Glutamatergic neuron (in vitro differentiated cells): ENCODE results near the gene CMSS1. TPM values are rescaled to one million over a fixed set of nuclear protein-coding genes. Genes with fewer than 3 reads are reported as not detected.

Experiments used
- DNase-seq: peaks from one replicate; pipeline ENCODE4 v3.0.0; 2022
- H3K27ac Mint-ChIP-seq: one replicate; pipeline ENCODE4 v1.8.0; 2020; ENCODE audit warnings: mild to moderate bottlenecking, mixed read lengths, inconsistent platforms; ENCODE audit not compliant: unreplicated experiment
- H3K27me3 Mint-ChIP-seq: one replicate; pipeline ENCODE4 v1.8.0; 2020; ENCODE audit warnings: mild to moderate bottlenecking, moderate library complexity, mixed read lengths, inconsistent platforms; ENCODE audit not compliant: unreplicated experiment
- H3K36me3 Mint-ChIP-seq: one replicate; pipeline ENCODE4 v1.8.0; 2020; ENCODE audit warnings: mild to moderate bottlenecking, mixed read lengths, inconsistent platforms; ENCODE audit not compliant: unreplicated experiment
- H3K4me1 Mint-ChIP-seq: one replicate; pipeline ENCODE4 v1.8.0; 2020; ENCODE audit warnings: mild to moderate bottlenecking, low read depth, mixed read lengths, inconsistent platforms; ENCODE audit not compliant: unreplicated experiment
- H3K4me3 Mint-ChIP-seq: one replicate; pipeline ENCODE4 v1.8.0; 2020; ENCODE audit warnings: mild to moderate bottlenecking, mixed read lengths, inconsistent platforms; ENCODE audit not compliant: unreplicated experiment
- H3K9me3 Mint-ChIP-seq: one replicate; pipeline ENCODE4 v1.8.0; 2020; ENCODE audit warnings: mild to moderate bottlenecking, moderate library complexity, mixed read lengths, inconsistent platforms; ENCODE audit not compliant: unreplicated experiment
- total RNA-seq: library from RNA; stranded (reverse); fragmentation: NEBNext Ultra II Directional; extraction: Animal tissue kit (Norgen Biotek cat#: 25700); gene quantifications from one replicate; pipeline ENCODE4 v1.2.1, GENCODE V29; 2021; ENCODE audit not compliant: unreplicated experiment
- TF ChIP-seq, protein P1 (sequence below): fragments of 200-600 bp; sonication (generic); IDR thresholded peaks from one replicate; pipeline ENCODE4 v1.5.0; 2021; ENCODE audit not compliant: partially characterized antibody, unreplicated experiment

The CMSS1 gene
- total RNA-seq, 1 donor from 2014 or later, result 37.8 TPM

DNA sequence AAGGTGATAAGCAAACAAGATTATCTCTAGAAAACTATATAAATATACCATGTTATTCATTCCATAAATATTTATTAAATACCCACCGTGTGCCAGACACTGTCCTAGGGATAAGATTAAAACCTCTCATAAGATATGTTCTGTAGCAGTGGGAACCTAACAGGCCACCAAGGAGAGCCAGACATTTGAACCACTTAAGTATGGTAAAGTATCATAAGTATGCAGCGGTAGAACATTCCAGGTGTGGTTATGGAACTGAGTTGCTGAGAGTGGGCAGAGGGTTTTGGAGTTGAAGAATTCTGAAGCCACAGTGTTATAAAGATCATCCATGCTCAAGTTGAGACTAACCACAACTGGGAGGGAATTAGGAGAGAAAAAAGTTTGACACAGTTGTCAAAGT, 282.0 kb downstream of the CMSS1 start:
- Mint-ChIP-seq H3K27ac (no peak overlapping the region), H3K36me3 (no peaks in the 10 kb centered on the region), H3K4me1 (no peaks in the 10 kb centered on the region), H3K4me3 (no peak overlapping the region), H3K9me3 (no peaks in the 10 kb centered on the region), H3K27me3 (no peaks in the 10 kb centered on the region)
- TF ChIP-seq, protein P1, sequence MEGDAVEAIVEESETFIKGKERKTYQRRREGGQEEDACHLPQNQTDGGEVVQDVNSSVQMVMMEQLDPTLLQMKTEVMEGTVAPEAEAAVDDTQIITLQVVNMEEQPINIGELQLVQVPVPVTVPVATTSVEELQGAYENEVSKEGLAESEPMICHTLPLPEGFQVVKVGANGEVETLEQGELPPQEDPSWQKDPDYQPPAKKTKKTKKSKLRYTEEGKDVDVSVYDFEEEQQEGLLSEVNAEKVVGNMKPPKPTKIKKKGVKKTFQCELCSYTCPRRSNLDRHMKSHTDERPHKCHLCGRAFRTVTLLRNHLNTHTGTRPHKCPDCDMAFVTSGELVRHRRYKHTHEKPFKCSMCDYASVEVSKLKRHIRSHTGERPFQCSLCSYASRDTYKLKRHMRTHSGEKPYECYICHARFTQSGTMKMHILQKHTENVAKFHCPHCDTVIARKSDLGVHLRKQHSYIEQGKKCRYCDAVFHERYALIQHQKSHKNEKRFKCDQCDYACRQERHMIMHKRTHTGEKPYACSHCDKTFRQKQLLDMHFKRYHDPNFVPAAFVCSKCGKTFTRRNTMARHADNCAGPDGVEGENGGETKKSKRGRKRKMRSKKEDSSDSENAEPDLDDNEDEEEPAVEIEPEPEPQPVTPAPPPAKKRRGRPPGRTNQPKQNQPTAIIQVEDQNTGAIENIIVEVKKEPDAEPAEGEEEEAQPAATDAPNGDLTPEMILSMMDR, result no peak
- no peak for DNase-seq

DNA sequence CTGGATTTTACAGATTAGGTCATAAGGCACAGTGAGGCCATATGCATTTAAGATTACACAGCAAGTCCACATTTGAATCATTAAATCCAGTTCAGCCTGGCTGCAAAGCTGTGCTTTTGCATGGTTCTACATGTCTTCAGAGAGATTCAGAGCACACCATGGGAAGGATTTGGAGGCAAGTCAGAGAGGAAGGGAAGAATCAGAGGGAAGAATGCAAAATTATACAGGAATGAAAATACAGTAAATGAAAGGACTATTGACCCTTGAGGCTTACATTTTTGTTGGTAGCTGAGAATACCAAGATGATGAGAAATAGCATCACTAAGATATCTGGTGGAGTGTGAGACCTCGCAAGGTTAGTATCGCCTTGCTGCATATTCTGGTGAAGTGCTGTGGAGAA, 282.8 kb downstream of the CMSS1 start:
- Mint-ChIP-seq H3K36me3 (no peaks in the 10 kb centered on the region), H3K9me3 (no peaks in the 10 kb centered on the region), H3K27me3 (no peaks in the 10 kb centered on the region), H3K4me1 (no peaks in the 10 kb centered on the region), H3K27ac (no peak overlapping the region), H3K4me3 (no peak overlapping the region)
- TF ChIP-seq, protein P1, result no peak
- DNase-seq, result no peak

DNA sequence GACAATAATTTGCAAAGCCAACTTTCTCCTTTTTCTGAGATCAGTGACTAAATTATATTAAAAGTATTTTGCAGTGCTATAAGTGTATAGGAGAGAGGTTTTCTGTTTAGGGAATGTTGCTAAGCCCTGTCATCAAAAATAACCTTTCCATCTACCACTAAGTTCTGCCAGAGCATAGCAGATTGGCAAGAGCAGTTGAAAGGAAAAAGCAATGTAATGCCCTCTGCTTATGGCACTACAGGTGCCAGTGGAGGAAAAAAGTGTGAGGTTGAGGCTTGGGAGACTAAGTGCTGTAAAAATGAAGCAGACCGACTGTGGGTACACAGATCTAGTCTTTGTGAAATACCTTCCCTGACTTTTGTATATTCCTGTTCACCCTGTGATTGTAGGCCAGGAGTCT, 285.1 kb downstream of the CMSS1 start:
- Mint-ChIP-seq H3K4me1 (no peaks in the 10 kb centered on the region), H3K4me3 (no peak overlapping the region)

DNA sequence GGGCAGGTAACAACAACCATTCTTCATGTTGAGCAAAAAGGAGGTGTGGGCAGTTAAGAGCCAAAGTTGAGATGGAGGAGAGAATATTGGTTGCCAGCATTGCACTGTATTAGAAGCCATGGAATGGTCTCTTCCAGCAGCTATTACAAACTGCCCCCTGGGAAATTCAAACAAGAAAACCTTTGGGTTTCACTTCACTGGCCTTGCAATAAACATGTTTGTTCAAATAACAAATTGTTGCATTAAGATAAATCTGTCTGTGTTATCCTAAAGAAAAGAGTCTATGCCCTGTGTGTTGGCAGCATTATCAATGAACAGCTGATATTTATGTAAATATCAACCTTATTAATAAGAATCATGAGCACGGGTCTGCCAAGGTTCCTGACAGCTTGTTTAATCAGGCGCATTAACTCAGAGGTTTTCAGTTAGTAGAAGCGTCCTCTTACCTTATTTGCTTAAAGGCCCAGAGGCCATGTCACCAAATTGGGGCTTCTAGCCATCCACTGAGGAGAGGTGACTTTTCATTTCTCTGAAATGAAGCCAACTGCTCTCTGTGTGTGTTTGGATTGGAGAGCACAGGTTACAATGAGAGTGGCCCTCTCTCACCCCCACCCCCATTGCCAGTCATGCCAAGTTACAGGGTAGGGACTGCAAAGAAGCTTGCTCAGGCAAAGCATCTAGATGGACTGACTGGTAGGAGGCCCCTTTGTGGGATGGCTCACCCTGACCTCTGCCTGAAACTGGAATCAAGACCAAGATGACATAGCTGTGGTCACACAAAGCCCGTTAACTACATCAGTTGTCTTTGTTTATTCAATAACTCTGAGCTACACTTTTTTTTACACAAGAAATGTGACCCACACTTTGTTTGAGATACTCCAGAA, 286.1 kb downstream of the CMSS1 start:
- TF ChIP-seq, protein P1, result no peak
- H3K4me1 Mint-ChIP-seq, result no peaks in the 10 kb centered on the region
- no peak for DNase-seq

More for the DNA sequence above, 285.1 kb downstream of the CMSS1 start:
- Mint-ChIP-seq H3K27me3 (no peaks in the 10 kb centered on the region), H3K36me3 (no peaks in the 10 kb centered on the region), H3K9me3 (no peaks in the 10 kb centered on the region), H3K27ac (no peak overlapping the region)
- DNase-seq, result no peak
- TF ChIP-seq, protein P1, result no peak

DNA sequence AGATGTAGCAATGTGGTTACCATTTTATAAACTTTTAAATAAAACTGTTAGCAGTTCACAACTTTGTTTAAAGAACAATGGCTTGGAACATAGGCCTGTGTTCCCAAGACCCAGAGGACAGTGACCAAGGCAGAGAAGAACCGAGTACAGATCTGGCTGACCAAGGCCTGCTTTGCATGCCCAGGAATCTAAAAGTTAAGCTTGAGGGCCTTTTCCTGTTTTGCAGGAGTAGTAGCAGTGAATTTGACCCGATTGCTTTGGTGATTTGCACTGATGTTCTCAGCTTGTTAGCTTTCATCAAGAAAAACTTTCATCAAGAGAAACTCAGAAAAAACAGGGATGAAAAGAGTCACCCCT, 286.8 kb downstream of the CMSS1 start:
- DNase-seq, result no peak
- Mint-ChIP-seq H3K27me3 (no peaks in the 10 kb centered on the region), H3K27ac (no peak overlapping the region), H3K36me3 (no peaks in the 10 kb centered on the region), H3K4me1 (no peaks in the 10 kb centered on the region), H3K9me3 (no peaks in the 10 kb centered on the region), H3K4me3 (no peak overlapping the region)
- TF ChIP-seq, protein P1, result no peak

More for the DNA sequence above, 286.1 kb downstream of the CMSS1 start:
- Mint-ChIP-seq H3K4me3 (no peak overlapping the region), H3K27me3 (no peaks in the 10 kb centered on the region), H3K27ac (no peak overlapping the region), H3K9me3 (no peaks in the 10 kb centered on the region), H3K36me3 (no peaks in the 10 kb centered on the region)
